Left forelimb (tissue), 1 donor: ENCODE measurements around the gene TTC24.
"Not testable (repeated sequence)": the region's sequence is repeated elsewhere in the genome, so short reads cannot be mapped to it uniquely, and the experiment has no call there.

Source experiments
- DNase-seq: peaks from one replicate; pipeline ENCODE4 v3.0.0-alpha.2; 2018; ENCODE audit warnings: low spot score

Gene TTC24

GRCh38 chr1:156608981-156609380 lies 29.5 kb downstream of the TTC24 start:
- no peak for DNase-seq

DNA sequence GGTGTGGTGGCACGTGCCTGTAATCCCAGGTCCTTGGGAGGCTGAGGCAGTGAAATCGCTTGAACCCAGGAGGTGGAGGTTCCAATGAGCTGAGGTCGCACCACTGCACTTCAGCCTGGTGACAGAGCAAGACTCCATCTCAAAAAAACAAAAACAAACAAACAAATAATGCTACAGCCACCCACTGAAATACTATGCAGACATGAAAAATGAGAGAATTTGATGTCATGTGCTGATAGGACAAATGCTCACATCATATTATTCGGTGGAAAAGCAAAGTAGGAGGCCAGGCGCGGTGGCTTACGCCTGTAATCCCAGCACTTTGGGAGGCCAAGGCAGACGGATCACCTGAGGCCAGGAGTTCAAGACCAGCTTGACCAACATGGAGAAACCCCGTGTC lies 30.5 kb downstream of the TTC24 start:
- DNase-seq = not testable (repeated sequence)

DNA sequence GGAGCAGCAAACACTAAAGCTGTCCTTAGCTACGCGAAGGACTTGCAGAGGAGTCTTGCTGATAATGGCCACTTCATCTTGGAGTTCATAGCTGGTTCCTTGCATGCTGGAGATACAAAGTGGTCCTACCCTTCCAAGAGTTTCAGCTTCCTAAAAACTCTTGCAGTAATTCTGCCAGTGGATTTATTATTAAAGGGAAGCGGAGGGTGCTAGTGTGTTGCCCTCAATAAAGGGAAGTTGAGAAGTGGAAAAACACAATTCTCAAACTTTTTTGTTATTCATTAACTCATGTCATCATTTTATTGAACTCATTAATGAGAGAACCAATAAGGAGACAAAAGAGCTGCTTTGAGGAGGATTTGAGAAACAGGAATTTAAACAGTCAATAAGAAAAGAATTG lies 33.1 kb downstream of the TTC24 start:
- DNase-seq = no peak

GRCh38 chr1:156615946-156616345 lies 36.4 kb downstream of the TTC24 start:
- no peak for DNase-seq

DNA sequence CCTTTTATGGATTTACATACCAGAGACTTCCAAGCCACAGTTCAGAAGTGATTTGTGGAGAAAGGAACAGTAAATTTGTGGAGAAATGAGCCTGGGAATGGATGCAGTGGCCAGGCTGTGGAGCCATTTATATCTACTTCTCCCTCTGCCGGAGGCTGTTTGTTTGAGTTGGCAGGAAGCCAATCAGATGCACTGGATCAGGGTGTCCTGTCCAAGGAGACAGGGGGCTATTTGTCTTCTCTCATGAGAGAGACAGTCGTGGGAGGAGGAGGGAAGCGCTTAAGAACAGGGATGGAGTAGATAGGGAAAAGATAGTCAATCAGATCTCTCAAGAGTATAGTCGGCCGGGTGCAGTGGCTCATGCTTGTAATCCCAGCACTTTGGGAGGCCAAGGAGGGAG lies 36.9 kb downstream of the TTC24 start:
- no peak for DNase-seq

GRCh38 chr1:156618853-156619581 lies 39.5 kb downstream of the TTC24 start, which contains the start of gene HAPLN2:
Gene HAPLN2 (plus strand): TSS chr1:156619415. CDS start chr1:156623491, 4,076 bp downstream.
- no peak for DNase-seq

GRCh38 chr1:156619582-156619955 lies 40.0 kb downstream of the TTC24 start:
- no peak for DNase-seq

DNA sequence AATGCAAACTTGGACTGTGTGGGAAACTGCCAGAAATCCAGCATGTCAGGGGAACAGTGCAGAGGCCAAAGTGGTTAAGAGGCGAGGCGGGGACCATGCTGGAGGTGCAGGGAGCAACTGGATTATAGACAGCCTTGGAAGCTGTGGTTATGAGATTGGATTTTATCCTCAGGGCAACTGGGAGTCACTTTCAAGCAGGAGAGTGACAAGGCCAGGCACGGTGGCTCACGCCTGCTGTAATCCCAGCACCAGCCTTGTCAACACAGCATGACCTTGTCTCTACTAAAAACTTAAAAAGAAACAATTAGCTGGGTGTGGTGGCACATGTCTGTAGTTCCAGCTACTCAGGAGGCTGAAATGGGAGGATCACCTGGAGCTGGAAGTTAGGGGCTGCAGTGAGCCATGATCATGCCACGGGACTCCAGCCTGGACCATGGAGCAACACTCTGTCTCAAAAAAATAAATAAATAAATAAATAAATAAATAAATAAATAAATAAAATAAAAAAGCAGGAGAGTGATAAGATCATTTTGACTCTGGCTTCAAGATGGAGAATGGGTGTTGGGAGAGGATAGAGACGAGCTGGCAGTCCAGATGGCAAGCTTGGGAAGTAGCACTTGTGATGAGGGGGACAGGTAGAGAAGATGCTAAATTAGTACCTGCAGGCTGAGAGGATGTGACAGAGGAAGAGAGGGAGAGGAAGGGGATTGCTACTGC lies 43.2 kb downstream of the TTC24 start:
- no peak for DNase-seq

GRCh38 chr1:156623946-156624813 lies 44.7 kb downstream of the TTC24 start:
- DNase-seq = no peak

DNA sequence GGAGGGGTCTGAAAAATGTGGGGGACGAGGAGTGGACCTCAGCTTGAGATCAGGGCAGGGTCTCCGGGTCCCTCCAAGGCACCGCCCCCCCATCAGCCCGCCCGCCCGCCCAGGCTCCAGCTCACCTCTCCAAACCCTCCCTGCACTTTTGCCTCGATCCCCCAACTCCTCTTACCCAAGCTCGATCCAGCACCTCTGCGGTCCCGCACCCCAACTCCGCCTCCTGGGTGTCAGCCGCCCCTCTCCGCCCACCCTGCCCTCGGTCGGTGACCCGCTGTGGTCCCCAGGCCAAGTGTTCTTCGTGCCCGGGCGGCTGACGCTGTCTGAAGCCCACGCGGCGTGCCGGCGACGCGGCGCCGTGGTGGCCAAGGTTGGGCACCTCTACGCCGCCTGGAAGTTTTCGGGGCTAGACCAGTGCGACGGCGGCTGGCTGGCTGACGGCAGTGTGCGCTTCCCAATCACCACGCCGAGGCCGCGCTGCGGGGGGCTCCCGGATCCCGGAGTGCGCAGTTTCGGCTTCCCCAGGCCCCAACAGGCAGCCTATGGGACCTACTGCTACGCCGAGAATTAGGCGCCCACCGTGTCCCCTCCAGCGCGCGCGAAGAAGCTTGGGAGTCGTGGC lies 45.4 kb downstream of the TTC24 start:
- no peak for DNase-seq

DNA sequence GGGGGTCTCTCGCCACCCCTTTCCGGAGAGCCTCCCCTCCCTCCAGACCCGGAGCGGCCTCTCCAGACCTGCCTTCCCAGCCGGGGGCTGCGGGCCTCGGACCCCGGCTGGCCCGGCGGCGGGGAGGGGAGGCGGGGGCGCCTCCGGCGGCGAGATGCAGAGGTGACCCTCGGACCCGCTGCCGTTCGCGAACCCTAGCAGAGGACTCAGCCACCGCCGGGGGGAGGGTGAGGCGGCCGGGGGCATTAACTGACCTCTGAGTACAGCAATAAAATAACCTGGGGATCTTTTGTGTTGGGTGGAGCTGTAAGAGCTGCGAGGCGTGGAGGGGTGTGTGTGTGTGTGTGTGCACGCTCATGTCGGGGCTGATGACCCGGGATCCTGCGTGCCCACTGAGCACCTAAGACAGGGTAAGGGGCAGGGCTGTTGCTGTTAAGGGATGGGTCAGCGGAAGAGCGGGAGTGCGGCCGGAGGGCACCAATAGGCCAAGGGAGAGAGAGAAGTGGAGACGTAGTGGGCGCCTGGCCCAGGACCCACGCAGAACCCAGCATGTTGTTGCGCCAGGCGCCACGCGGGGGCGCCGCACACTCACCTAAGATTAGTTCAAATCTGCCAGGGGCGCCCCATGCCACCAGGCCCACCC lies 46.0 kb downstream of the TTC24 start:
- peak; percentile 79 for DNase-seq

GRCh38 chr1:156626079-156626438 lies 46.5 kb downstream of the TTC24 start:
- no peak for DNase-seq

DNA sequence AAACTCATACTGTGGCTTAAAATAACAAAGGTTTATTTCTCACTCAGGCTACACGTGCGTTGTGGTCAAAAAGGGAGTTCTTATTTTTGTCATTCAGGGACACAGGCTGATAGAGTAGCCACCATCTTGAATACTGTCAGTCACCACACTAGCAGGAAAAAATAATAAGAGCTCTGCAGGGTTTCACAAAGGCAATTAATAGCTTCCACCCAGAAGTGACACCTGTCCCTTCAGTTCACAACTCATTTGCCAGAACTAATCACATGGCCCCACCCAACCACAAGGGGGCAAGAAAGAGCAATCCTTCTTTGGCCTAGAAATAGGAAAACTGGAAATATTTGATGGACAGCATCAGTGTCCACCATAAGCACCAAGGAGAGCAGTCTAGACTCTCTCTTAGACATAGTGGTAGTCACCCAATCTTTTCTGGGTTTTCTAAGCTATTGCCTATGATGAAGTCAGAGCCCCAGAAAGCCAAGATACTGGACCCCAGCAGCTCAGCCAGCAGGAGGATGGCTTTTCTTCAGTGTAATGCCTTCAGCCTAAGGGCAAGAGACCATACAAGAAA lies 47.9 kb downstream of the TTC24 start:
- no peak for DNase-seq

DNA sequence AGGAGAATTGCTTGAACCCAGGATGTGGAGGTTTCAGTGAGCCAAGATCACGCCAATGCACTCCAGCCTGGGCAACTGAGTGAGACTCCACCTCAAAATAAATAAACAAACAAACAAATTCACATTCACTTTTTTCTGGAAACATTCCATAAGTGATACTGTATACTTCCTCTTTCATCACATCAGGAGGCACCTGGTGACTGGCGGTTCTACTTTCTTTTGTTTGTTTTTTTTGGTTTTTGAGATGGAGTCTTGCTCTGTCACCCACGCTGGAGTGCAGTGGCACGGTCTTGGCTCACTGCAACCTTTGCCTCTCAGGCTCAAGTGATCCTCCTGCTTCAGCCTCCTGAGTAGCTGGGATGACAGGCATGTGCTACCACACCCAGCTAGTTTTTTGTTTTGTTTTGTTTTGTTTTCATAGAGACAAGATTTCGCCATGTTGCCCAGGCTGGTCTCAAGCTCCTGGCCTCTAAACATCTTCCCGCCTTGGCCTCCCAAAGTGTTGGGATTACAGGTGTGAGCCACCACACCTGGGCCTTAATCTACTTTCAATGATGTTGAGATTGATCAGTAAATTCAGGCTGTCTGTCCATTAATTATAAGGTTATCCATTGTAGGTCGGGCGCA lies 50.4 kb downstream of the TTC24 start:
- DNase-seq = no peak

DNA sequence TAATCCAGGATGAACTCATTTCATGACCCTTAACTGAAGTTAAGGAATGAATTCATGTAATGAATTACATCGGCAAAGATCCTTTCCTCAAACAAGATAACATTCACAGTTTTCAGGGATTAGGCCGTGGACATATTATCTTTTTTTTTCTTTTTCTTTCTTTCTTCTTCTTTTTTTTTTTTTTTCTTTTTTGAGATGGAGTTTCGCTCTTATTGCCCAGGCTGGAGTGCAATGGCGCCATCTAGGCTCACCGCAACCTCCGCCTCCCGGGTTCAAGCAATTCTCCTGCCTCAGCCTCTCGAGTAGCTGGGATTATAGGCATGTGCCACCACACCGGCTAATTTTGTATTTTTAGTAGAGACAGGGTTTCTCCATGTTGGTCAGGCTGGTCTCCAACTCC lies 51.6 kb downstream of the TTC24 start:
- DNase-seq = not testable (repeated sequence)

DNA sequence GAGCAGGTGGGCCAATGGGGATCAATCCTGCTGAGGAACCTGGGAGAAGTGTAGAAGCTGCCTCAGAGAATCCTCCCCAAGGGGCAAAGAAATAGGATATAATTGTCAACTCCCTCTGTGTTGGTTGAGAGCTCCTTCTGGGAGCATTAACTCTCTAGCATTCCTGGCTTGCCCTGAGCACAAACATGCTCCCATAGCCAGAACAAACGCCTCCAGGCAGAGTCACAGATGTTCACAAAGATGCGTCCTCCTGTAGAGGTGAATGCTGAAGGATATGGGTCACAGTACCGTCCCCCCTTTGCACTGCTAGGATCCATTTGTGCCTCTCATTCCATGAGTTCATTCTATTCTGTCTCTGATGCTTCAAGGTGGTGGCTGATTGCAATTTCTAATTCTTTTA lies 52.8 kb downstream of the TTC24 start:
- no peak for DNase-seq
